Esophagus squamous epithelium (tissue), 5 donors: Measurements from ENCODE around the gene THYN1. TPM values are rescaled to one million over a fixed set of nuclear protein-coding genes. Genes with fewer than 3 reads are reported as not detected.

Experiments used
- DNase-seq: peaks from one replicate; lab custom pipeline; 2025; lab: John Stamatoyannopoulos, UW
- H3K27ac ChIP-seq, 4 donors: fragments of 200-600 bp; sonication (generic); one replicate each; pipeline ENCODE4 v1.5.1; 2016 to 2019; ENCODE audit warnings: mild to moderate bottlenecking in 1 of 4
- H3K27me3 ChIP-seq, 4 donors: fragments of 200-600 bp; sonication (generic); 1 replicate in 3 of 4; 2 replicates in 1 of 4; pipeline versions ENCODE4 v1.5.1 to v1.6.0; 2017 to 2021; ENCODE audit warnings: antibody characterized with exemption in 1 of 4
- H3K36me3 ChIP-seq, 3 donors: fragments of 200-600 bp; sonication (generic); one replicate each; pipeline ENCODE4 v1.5.1; 2016 to 2019
- H3K4me1 ChIP-seq, 3 donors: fragments of 200-600 bp; sonication (generic); one replicate each; pipeline ENCODE4 v1.5.1; 2017 to 2019
- H3K4me3 ChIP-seq, 4 donors: fragments of 200-600 bp; sonication (generic); 1 replicate in 3 of 4; 2 replicates in 1 of 4; pipeline ENCODE4 v1.5.1; 2016 to 2019; ENCODE audit warnings: mild to moderate bottlenecking in 2 of 4, moderate library complexity in 1 of 4
- H3K9me3 ChIP-seq, 3 donors: fragments of 200-600 bp; sonication (generic); one replicate each; pipeline ENCODE4 v1.5.1; 2016 to 2019
- CTCF ChIP-seq, 6 experiments: fragments of 450-650 bp in 4 of 6; fragments of 200-600 bp in 2 of 6; sonication (generic) in 2 of 6; IDR thresholded peaks; one replicate each; pipeline ENCODE4 v1.5.1; 2016 to 2019; ENCODE audit warnings: antibody characterized with exemption in 6 of 6, mild to moderate bottlenecking in 4 of 6, moderate library complexity in 4 of 6
- POLR2A ChIP-seq, 4 donors: fragments of 450-650 bp; IDR thresholded peaks; one replicate each; pipeline ENCODE4 v1.6.1; 2017; ENCODE audit warnings: antibody characterized with exemption in 4 of 4, mild to moderate bottlenecking in 4 of 4, moderate library complexity in 3 of 4
- WGBS, 2 donors: methylation state at CpG; one replicate each; pipeline ENCODE4 v1.1.5; 2018; 5-methylcytosine and 5-hydroxymethylcytosine counted together
- intact Hi-C: fragments of 100-400 bp; cut with DNase I; formaldehyde crosslinking; loops from one replicate; pipeline ENCODE4 v1.15.0; 2022
- total RNA-seq, 4 donors: library from RNA; depleted of rRNA; stranded (reverse); fragments of >200 nt; gene quantifications; one replicate each; pipeline ENCODE4 v1.1.0, GENCODE V29; 2016
- donor health status: DM: yes; HTN: yes; CAD: no.

Gene THYN1
- total RNA-seq, 4 donors from 2014 or later, result 15.7 to 34.2 (median 26.2) TPM

GRCh38 chr11:134243913-134244312 is 9.2 kb downstream of the THYN1 start:
- TF ChIP-seq POLR2A (IDR thresholded peaks at IDR 0.05) (no peak), CTCF (IDR thresholded peaks at IDR 0.05) (no peak)
- WGBS, 2 donors, result 89 to 100% methylated on average over 3 to 4 of the region's 4 CpGs
- no peaks in the 10 kb centered on the region for H3K4me1 ChIP-seq
- no peak overlapping the region for H3K27ac ChIP-seq
- DNase-seq, result no peak
- intact Hi-C loops, result no loop called here
- no peak overlapping the region for H3K4me3 ChIP-seq
- H3K36me3 ChIP-seq, result peaks cover 0 to 100% (median 52%) of the 10 kb centered on the region in 3 donors
- no peaks in the 10 kb centered on the region for H3K27me3 ChIP-seq
- no peaks in the 10 kb centered on the region for H3K9me3 ChIP-seq

- Histone ChIP-seq H3K27ac (no peak overlapping the region), H3K9me3 (no peaks in the 10 kb centered on the region), H3K4me1 (no peaks in the 10 kb centered on the region), H3K36me3 (peaks cover 0 to 100% (median 45%) of the 10 kb centered on the region in 3 donors), H3K4me3 (no peak overlapping the region), H3K27me3 (no peaks in the 10 kb centered on the region)
- TF ChIP-seq CTCF (IDR thresholded peaks at IDR 0.05) (no peak), POLR2A (IDR thresholded peaks at IDR 0.05) (no peak)
- intact Hi-C loops, result no loop called here
- DNase-seq, result no peak
- 67 to 80% methylated on average over 8 to 9 of the region's 9 CpGs for WGBS, 2 donors
Observed at GRCh38 chr11:134242376-134242775, 10.8 kb downstream of the THYN1 start.

GRCh38 chr11:134240592-134240991 is 12.6 kb downstream of the THYN1 start:
- no peak for DNase-seq
- WGBS, 2 donors, result 48 to 49% methylated on average over 5 of the region's 6 CpGs
- Histone ChIP-seq H3K27ac (no peak overlapping the region), H3K4me1 (no peaks in the 10 kb centered on the region), H3K4me3 (no peak overlapping the region), H3K36me3 (peaks cover 0 to 100% (median 27%) of the 10 kb centered on the region in 3 donors), H3K27me3 (no peaks in the 10 kb centered on the region), H3K9me3 (no peaks in the 10 kb centered on the region)
- intact Hi-C loops, result no loop called here
- TF ChIP-seq CTCF (IDR thresholded peaks at IDR 0.05) (no peak), POLR2A (IDR thresholded peaks at IDR 0.05) (no peak)

GRCh38 chr11:134238956-134239355 is 14.2 kb downstream of the THYN1 start:
- TF ChIP-seq CTCF (IDR thresholded peaks at IDR 0.05), result no peak
- TF ChIP-seq POLR2A (IDR thresholded peaks at IDR 0.05), result no peak
- Histone ChIP-seq H3K27me3 (no peaks in the 10 kb centered on the region), H3K4me3 (no peak overlapping the region), H3K36me3 (peaks cover 0 to 94% (median 16%) of the 10 kb centered on the region in 3 donors), H3K4me1 (no peaks in the 10 kb centered on the region), H3K9me3 (no peaks in the 10 kb centered on the region), H3K27ac (no peak overlapping the region)
- no peak for DNase-seq
- WGBS, 2 donors, result 83 to 97% methylated on average over 5 of the region's 5 CpGs
- intact Hi-C loops, result no loop called here

GRCh38 chr11:134237557-134237922 is 15.6 kb downstream of the THYN1 start:
- no peak for DNase-seq
- 83 to 91% methylated on average over 11 of the region's 11 CpGs for WGBS, 2 donors
- Histone ChIP-seq H3K4me3 (no peak overlapping the region), H3K9me3 (no peaks in the 10 kb centered on the region), H3K36me3 (peaks cover 0 to 89% (median 12%) of the 10 kb centered on the region in 3 donors), H3K4me1 (peaks cover 0 to 3% (median 0%) of the 10 kb centered on the region in 3 donors), H3K27me3 (no peaks in the 10 kb centered on the region), H3K27ac (no peak overlapping the region)
- TF ChIP-seq CTCF (IDR thresholded peaks at IDR 0.05) (no peak), POLR2A (IDR thresholded peaks at IDR 0.05) (no peak)
- intact Hi-C loops, result no loop called here
